Measurements from ENCODE around the gene RCAN2.
A peak's percentile ranks its signal among the peaks of the same experiment; 100 is the strongest.

RCAN2 gene

GRCh38 chr6:46421939-46422338, 69.3 kb downstream of the RCAN2 start:
- TF ChIP-seq, protein P1, sequence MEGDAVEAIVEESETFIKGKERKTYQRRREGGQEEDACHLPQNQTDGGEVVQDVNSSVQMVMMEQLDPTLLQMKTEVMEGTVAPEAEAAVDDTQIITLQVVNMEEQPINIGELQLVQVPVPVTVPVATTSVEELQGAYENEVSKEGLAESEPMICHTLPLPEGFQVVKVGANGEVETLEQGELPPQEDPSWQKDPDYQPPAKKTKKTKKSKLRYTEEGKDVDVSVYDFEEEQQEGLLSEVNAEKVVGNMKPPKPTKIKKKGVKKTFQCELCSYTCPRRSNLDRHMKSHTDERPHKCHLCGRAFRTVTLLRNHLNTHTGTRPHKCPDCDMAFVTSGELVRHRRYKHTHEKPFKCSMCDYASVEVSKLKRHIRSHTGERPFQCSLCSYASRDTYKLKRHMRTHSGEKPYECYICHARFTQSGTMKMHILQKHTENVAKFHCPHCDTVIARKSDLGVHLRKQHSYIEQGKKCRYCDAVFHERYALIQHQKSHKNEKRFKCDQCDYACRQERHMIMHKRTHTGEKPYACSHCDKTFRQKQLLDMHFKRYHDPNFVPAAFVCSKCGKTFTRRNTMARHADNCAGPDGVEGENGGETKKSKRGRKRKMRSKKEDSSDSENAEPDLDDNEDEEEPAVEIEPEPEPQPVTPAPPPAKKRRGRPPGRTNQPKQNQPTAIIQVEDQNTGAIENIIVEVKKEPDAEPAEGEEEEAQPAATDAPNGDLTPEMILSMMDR (IDR thresholded peaks at IDR 0.05; ENCODE audit: insufficient read depth, low read length), result no peak
- TF ChIP-seq POLR2AphosphoS5 (IDR thresholded peaks at IDR 0.05; ENCODE audit: low read depth) (no peak), SPI1 (IDR thresholded peaks at IDR 0.05; ENCODE audit: borderline replicate concordance, low read depth) (no peak), GABPA (IDR thresholded peaks at IDR 0.05; ENCODE audit: low read depth) (no peak)
- TF ChIP-seq, protein P2, sequence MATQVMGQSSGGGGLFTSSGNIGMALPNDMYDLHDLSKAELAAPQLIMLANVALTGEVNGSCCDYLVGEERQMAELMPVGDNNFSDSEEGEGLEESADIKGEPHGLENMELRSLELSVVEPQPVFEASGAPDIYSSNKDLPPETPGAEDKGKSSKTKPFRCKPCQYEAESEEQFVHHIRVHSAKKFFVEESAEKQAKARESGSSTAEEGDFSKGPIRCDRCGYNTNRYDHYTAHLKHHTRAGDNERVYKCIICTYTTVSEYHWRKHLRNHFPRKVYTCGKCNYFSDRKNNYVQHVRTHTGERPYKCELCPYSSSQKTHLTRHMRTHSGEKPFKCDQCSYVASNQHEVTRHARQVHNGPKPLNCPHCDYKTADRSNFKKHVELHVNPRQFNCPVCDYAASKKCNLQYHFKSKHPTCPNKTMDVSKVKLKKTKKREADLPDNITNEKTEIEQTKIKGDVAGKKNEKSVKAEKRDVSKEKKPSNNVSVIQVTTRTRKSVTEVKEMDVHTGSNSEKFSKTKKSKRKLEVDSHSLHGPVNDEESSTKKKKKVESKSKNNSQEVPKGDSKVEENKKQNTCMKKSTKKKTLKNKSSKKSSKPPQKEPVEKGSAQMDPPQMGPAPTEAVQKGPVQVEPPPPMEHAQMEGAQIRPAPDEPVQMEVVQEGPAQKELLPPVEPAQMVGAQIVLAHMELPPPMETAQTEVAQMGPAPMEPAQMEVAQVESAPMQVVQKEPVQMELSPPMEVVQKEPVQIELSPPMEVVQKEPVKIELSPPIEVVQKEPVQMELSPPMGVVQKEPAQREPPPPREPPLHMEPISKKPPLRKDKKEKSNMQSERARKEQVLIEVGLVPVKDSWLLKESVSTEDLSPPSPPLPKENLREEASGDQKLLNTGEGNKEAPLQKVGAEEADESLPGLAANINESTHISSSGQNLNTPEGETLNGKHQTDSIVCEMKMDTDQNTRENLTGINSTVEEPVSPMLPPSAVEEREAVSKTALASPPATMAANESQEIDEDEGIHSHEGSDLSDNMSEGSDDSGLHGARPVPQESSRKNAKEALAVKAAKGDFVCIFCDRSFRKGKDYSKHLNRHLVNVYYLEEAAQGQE (IDR thresholded peaks at IDR 0.05; ENCODE audit: insufficient replicate concordance, low read depth), result no peak
- no peak for DNase-seq (ENCODE audit: low read depth in 1 of 2, low spot score in 1 of 2)
- Histone ChIP-seq H3K27me3 (ENCODE audit: insufficient read depth, poor library complexity, severe bottlenecking) (peaks cover 2% of the 10 kb centered on the region), H3K27ac (replicated peaks) (no peak overlapping the region), H3K4me3 (replicated peaks; ENCODE audit: insufficient read depth, low read length) (no peak overlapping the region)

GRCh38 chr6:46420921-46421638, 70.2 kb downstream of the RCAN2 start:
- Histone ChIP-seq H3K27ac (replicated peaks) (no peak overlapping the region), H3K27me3 (ENCODE audit: insufficient read depth, poor library complexity, severe bottlenecking) (peaks cover 2% of the 10 kb centered on the region), H3K4me3 (replicated peaks; ENCODE audit: insufficient read depth, low read length) (no peak overlapping the region)
- DNase-seq (ENCODE audit: low read depth in 1 of 2, low spot score in 1 of 2), result no peak
- TF ChIP-seq, protein P2 (IDR thresholded peaks at IDR 0.05; ENCODE audit: insufficient replicate concordance, low read depth), result no peak
- TF ChIP-seq, protein P1 (IDR thresholded peaks at IDR 0.05; ENCODE audit: insufficient read depth, low read length), result no peak
- TF ChIP-seq GABPA (IDR thresholded peaks at IDR 0.05; ENCODE audit: low read depth), result no peak
- no peak for TF ChIP-seq SPI1 (IDR thresholded peaks at IDR 0.05; ENCODE audit: borderline replicate concordance, low read depth)
- TF ChIP-seq POLR2AphosphoS5 (IDR thresholded peaks at IDR 0.05; ENCODE audit: low read depth), result no peak

GRCh38 chr6:46419576-46420002, 71.7 kb downstream of the RCAN2 start:
- H3K4me3 ChIP-seq (replicated peaks; ENCODE audit: insufficient read depth, low read length), result no peak overlapping the region
- DNase-seq (ENCODE audit: low read depth in 1 of 2, low spot score in 1 of 2), result peak in 1 of 2 experiments; percentile 26
- TF ChIP-seq, protein P1 (IDR thresholded peaks at IDR 0.05; ENCODE audit: insufficient read depth, low read length), result peak; percentile 50
- TF ChIP-seq POLR2AphosphoS5 (IDR thresholded peaks at IDR 0.05; ENCODE audit: low read depth), result no peak
- H3K27ac ChIP-seq (replicated peaks), result no peak overlapping the region
- peaks cover 2% of the 10 kb centered on the region for H3K27me3 ChIP-seq (ENCODE audit: insufficient read depth, poor library complexity, severe bottlenecking)

DNA sequence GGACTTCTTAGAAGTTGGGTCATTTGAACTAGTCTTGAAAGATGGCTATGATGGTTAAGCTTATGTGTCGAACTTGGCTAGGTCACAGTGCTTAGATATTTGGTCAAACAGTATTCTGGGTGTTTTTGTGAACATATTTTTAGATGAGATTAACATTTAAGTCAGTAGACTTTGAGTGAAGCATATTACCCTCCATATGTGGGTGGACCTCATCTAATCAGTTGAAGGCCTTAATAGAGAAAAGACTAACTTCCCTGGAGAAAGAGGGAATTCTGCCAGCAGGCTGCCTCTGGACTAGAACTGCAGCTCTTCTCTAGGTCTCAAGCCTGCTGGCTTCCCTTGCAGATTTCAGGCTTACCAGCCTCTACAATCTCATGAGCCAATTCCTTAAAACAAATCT, 76.9 kb downstream of the RCAN2 start:
- H3K27me3 ChIP-seq (ENCODE audit: insufficient read depth, poor library complexity, severe bottlenecking), result no peaks in the 10 kb centered on the region
- no peak for DNase-seq (ENCODE audit: low read depth in 1 of 2, low spot score in 1 of 2)
- no peak overlapping the region for H3K4me3 ChIP-seq (replicated peaks; ENCODE audit: insufficient read depth, low read length)
- TF ChIP-seq, protein P2 (IDR thresholded peaks at IDR 0.05; ENCODE audit: insufficient replicate concordance, low read depth), result no peak
- TF ChIP-seq SPI1 (IDR thresholded peaks at IDR 0.05; ENCODE audit: borderline replicate concordance, low read depth) (no peak), GABPA (IDR thresholded peaks at IDR 0.05; ENCODE audit: low read depth) (no peak)
- H3K27ac ChIP-seq (replicated peaks), result no peak overlapping the region

Data from HL-60 (cell line).